Mammary epithelial cell (primary cell): ENCODE measurements around the gene OR6N1.

ENCODE experiments used
- EZH2 ChIP-seq: IDR thresholded peaks from 2 replicates; pipeline ENCODE4 v1.6.1; 2012; ENCODE audit warnings: low read length, inconsistent platforms, borderline replicate concordance
- TF ChIP-seq, protein P1 (sequence below), 2 donors: IDR thresholded peaks in 1 of 2; conservative IDR thresholded peaks in 1 of 2; 2 replicates each; pipeline ENCODE4 v1.5.1; 2011 to 2012; ENCODE audit warnings: inconsistent platforms in 2 of 2, low read length in 2 of 2, mild to moderate bottlenecking in 2 of 2, control low read depth in 1 of 2, low read depth in 1 of 2; ENCODE audit not compliant: insufficient read depth in 1 of 2; ENCODE audit errors: extremely low read depth in 1 of 2

DNA sequence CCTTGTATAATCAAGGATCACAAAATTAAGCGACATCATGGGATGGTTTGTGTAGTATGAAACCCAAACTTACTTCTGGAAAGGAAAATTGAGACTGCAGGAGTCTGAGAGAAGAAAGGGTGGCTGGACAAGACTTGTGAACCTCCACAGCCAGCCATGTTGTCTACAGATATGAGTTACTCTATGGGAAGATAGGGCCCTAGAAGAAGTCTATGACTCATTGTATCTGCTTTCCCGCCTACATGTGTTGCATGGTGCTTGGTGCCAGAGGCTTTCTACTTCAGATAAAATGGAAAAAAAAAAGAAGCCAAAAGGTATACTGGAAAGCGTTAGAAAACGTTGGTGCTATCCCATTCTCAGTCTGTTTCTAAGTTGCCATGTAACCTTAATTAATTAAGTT is 27.7 kb upstream of the OR6N1 start:
- no peak for TF ChIP-seq EZH2
- TF ChIP-seq, protein P1, sequence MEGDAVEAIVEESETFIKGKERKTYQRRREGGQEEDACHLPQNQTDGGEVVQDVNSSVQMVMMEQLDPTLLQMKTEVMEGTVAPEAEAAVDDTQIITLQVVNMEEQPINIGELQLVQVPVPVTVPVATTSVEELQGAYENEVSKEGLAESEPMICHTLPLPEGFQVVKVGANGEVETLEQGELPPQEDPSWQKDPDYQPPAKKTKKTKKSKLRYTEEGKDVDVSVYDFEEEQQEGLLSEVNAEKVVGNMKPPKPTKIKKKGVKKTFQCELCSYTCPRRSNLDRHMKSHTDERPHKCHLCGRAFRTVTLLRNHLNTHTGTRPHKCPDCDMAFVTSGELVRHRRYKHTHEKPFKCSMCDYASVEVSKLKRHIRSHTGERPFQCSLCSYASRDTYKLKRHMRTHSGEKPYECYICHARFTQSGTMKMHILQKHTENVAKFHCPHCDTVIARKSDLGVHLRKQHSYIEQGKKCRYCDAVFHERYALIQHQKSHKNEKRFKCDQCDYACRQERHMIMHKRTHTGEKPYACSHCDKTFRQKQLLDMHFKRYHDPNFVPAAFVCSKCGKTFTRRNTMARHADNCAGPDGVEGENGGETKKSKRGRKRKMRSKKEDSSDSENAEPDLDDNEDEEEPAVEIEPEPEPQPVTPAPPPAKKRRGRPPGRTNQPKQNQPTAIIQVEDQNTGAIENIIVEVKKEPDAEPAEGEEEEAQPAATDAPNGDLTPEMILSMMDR (conservative IDR thresholded peaks at IDR 0.05 in 1 of 2, IDR thresholded peaks at IDR 0.05 in 1 of 2; ENCODE audit: extremely low read depth in 1 of 2, insufficient read depth in 1 of 2, low read depth in 1 of 2, low read length in 2 of 2): no peak
